ENCODE measurements around the gene SPTBN2.

Gene SPTBN2

GRCh38 chr11:66684635-66685034 is 44.4 kb downstream of the SPTBN2 start:
- H3K27me3 Mint-ChIP-seq = no peaks in the 10 kb centered on the region
- H3K4me1 Mint-ChIP-seq = no peaks in the 10 kb centered on the region
- H3K4me3 Mint-ChIP-seq = no peak overlapping the region

GRCh38 chr11:66683877-66684276 is 45.1 kb downstream of the SPTBN2 start:
- no peak overlapping the region for H3K4me3 Mint-ChIP-seq
- no peaks in the 10 kb centered on the region for H3K36me3 Mint-ChIP-seq
- H3K9me3 Mint-ChIP-seq = no peaks in the 10 kb centered on the region
- H3K27me3 Mint-ChIP-seq = no peaks in the 10 kb centered on the region
- no peak overlapping the region for H3K27ac Mint-ChIP-seq
- H3K4me1 Mint-ChIP-seq = no peaks in the 10 kb centered on the region

More at GRCh38 chr11:66684635-66685034, 44.4 kb downstream of the SPTBN2 start:
- no peaks in the 10 kb centered on the region for H3K9me3 Mint-ChIP-seq
- no peaks in the 10 kb centered on the region for H3K36me3 Mint-ChIP-seq
- no peak overlapping the region for H3K27ac Mint-ChIP-seq

GRCh38 chr11:66680966-66681645 is 47.9 kb downstream of the SPTBN2 start:
- peaks cover 2% of the 10 kb centered on the region for H3K36me3 Mint-ChIP-seq
- no peak overlapping the region for H3K4me3 Mint-ChIP-seq
- peaks cover 11% of the 10 kb centered on the region for H3K4me1 Mint-ChIP-seq
- H3K27me3 Mint-ChIP-seq = no peaks in the 10 kb centered on the region
- H3K9me3 Mint-ChIP-seq = no peaks in the 10 kb centered on the region
- H3K27ac Mint-ChIP-seq = no peak overlapping the region

GRCh38 chr11:66677599-66678375 is 51.2 kb downstream of the SPTBN2 start, which contains the start of gene RBM4B:
RBM4B (minus strand) TSS chr11:66677887; CDS start chr11:66677079, 808 bp downstream.
- Mint-ChIP-seq H3K4me1 (peaks cover 33% of the 10 kb centered on the region), H3K9me3 (no peaks in the 10 kb centered on the region), H3K36me3 (peaks cover 4% of the 10 kb centered on the region), H3K4me3 (peak within 1 kb of the TSS; percentile 98), H3K27me3 (no peaks in the 10 kb centered on the region), H3K27ac (peak within 1 kb of the TSS; percentile 99)

- peaks cover 4% of the 10 kb centered on the region for H3K36me3 Mint-ChIP-seq
- H3K4me1 Mint-ChIP-seq = peaks cover 35% of the 10 kb centered on the region
- no peaks in the 10 kb centered on the region for H3K9me3 Mint-ChIP-seq
- H3K27me3 Mint-ChIP-seq = no peaks in the 10 kb centered on the region
- H3K4me3 Mint-ChIP-seq = peak overlapping the region; percentile 98
- peak overlapping the region; percentile 99 for H3K27ac Mint-ChIP-seq
Observed at GRCh38 chr11:66676931-66677598, 52.0 kb downstream of the SPTBN2 start.

GRCh38 chr11:66676282-66676919 is 52.6 kb downstream of the SPTBN2 start:
- Mint-ChIP-seq H3K4me3 (peak overlapping the region; percentile 98), H3K27ac (peak overlapping the region; percentile 86), H3K9me3 (no peaks in the 10 kb centered on the region), H3K36me3 (peaks cover 4% of the 10 kb centered on the region), H3K4me1 (peaks cover 35% of the 10 kb centered on the region), H3K27me3 (no peaks in the 10 kb centered on the region)

- H3K4me3 Mint-ChIP-seq = peak overlapping the region; percentile 11
- no peak overlapping the region for H3K27ac Mint-ChIP-seq
- peaks cover 38% of the 10 kb centered on the region for H3K4me1 Mint-ChIP-seq
- H3K36me3 Mint-ChIP-seq = peaks cover 4% of the 10 kb centered on the region
- no peaks in the 10 kb centered on the region for H3K27me3 Mint-ChIP-seq
- no peaks in the 10 kb centered on the region for H3K9me3 Mint-ChIP-seq
Observed at GRCh38 chr11:66674964-66675602, 53.9 kb downstream of the SPTBN2 start.

GRCh38 chr11:66670816-66671215 is 58.2 kb downstream of the SPTBN2 start:
- Mint-ChIP-seq H3K27me3 (no peaks in the 10 kb centered on the region), H3K4me1 (peaks cover 52% of the 10 kb centered on the region), H3K4me3 (no peak overlapping the region), H3K36me3 (peaks cover 4% of the 10 kb centered on the region), H3K27ac (peak overlapping the region; percentile 70), H3K9me3 (no peaks in the 10 kb centered on the region)

GRCh38 chr11:66665369-66665768 is 63.6 kb downstream of the SPTBN2 start:
- Mint-ChIP-seq H3K36me3 (peaks cover 6% of the 10 kb centered on the region), H3K4me3 (no peak overlapping the region), H3K4me1 (peaks cover 37% of the 10 kb centered on the region), H3K27ac (no peak overlapping the region), H3K9me3 (no peaks in the 10 kb centered on the region), H3K27me3 (no peaks in the 10 kb centered on the region)

- peaks cover 6% of the 10 kb centered on the region for H3K36me3 Mint-ChIP-seq
- peaks cover 34% of the 10 kb centered on the region for H3K4me1 Mint-ChIP-seq
- H3K9me3 Mint-ChIP-seq = no peaks in the 10 kb centered on the region
Observed at GRCh38 chr11:66663741-66664296, 65.2 kb downstream of the SPTBN2 start.

GRCh38 chr11:66659763-66660162 is 69.3 kb downstream of the SPTBN2 start:
- no peak overlapping the region for H3K27ac Mint-ChIP-seq
- H3K36me3 Mint-ChIP-seq = peaks cover 5% of the 10 kb centered on the region
- H3K4me1 Mint-ChIP-seq = peaks cover 23% of the 10 kb centered on the region
- H3K27me3 Mint-ChIP-seq = no peaks in the 10 kb centered on the region
- no peak overlapping the region for H3K4me3 Mint-ChIP-seq
- no peaks in the 10 kb centered on the region for H3K9me3 Mint-ChIP-seq

More at GRCh38 chr11:66663741-66664296, 65.2 kb downstream of the SPTBN2 start:
- Mint-ChIP-seq H3K4me3 (no peak overlapping the region), H3K27ac (no peak overlapping the region), H3K27me3 (no peaks in the 10 kb centered on the region)

GRCh38 chr11:66653123-66653522 is 75.9 kb downstream of the SPTBN2 start:
- peaks cover 36% of the 10 kb centered on the region for H3K4me1 Mint-ChIP-seq
- no peaks in the 10 kb centered on the region for H3K27me3 Mint-ChIP-seq
- peak overlapping the region; percentile 82 for H3K27ac Mint-ChIP-seq
- H3K36me3 Mint-ChIP-seq = peaks cover 9% of the 10 kb centered on the region
- H3K9me3 Mint-ChIP-seq = no peaks in the 10 kb centered on the region
- H3K4me3 Mint-ChIP-seq = no peak overlapping the region

GRCh38 chr11:66652651-66653050 is 76.4 kb downstream of the SPTBN2 start:
- no peak overlapping the region for H3K4me3 Mint-ChIP-seq
- H3K36me3 Mint-ChIP-seq = peaks cover 10% of the 10 kb centered on the region
- H3K9me3 Mint-ChIP-seq = no peaks in the 10 kb centered on the region
- peaks cover 38% of the 10 kb centered on the region for H3K4me1 Mint-ChIP-seq
- peak overlapping the region; percentile 82 for H3K27ac Mint-ChIP-seq
- H3K27me3 Mint-ChIP-seq = no peaks in the 10 kb centered on the region

GRCh38 chr11:66651016-66651415 is 78.0 kb downstream of the SPTBN2 start:
- no peak overlapping the region for H3K4me3 Mint-ChIP-seq
- H3K36me3 Mint-ChIP-seq = peaks cover 26% of the 10 kb centered on the region
- H3K4me1 Mint-ChIP-seq = peaks cover 54% of the 10 kb centered on the region
- no peaks in the 10 kb centered on the region for H3K9me3 Mint-ChIP-seq
- H3K27ac Mint-ChIP-seq = peak overlapping the region; percentile 41
- no peaks in the 10 kb centered on the region for H3K27me3 Mint-ChIP-seq

- H3K9me3 Mint-ChIP-seq = no peaks in the 10 kb centered on the region
- peaks cover 60% of the 10 kb centered on the region for H3K4me1 Mint-ChIP-seq
- no peaks in the 10 kb centered on the region for H3K27me3 Mint-ChIP-seq
- H3K4me3 Mint-ChIP-seq = no peak overlapping the region
- peaks cover 28% of the 10 kb centered on the region for H3K36me3 Mint-ChIP-seq
- H3K27ac Mint-ChIP-seq = peak overlapping the region; percentile 17
Observed at GRCh38 chr11:66649903-66650302, 79.1 kb downstream of the SPTBN2 start.
